Retinal pigment epithelial cell (primary cell): ENCODE data around the gene GFOD1.

Experiments
- DNase-seq: peaks from one replicate; pipeline ENCODE4 v3.0.0-alpha.2; 2010; ENCODE audit warnings: low read depth
- H3K4me3 ChIP-seq: 2 replicates; pipeline ENCODE4 v1.5.1; 2011; ENCODE audit warnings: mild to moderate bottlenecking, low read length, control low read depth, moderate library complexity
- TF ChIP-seq, protein P1 (sequence below): conservative IDR thresholded peaks from 2 replicates; pipeline ENCODE4 v1.5.1; 2011; ENCODE audit warnings: low read depth, low read length, control low read depth, inconsistent platforms

GFOD1 gene

DNA sequence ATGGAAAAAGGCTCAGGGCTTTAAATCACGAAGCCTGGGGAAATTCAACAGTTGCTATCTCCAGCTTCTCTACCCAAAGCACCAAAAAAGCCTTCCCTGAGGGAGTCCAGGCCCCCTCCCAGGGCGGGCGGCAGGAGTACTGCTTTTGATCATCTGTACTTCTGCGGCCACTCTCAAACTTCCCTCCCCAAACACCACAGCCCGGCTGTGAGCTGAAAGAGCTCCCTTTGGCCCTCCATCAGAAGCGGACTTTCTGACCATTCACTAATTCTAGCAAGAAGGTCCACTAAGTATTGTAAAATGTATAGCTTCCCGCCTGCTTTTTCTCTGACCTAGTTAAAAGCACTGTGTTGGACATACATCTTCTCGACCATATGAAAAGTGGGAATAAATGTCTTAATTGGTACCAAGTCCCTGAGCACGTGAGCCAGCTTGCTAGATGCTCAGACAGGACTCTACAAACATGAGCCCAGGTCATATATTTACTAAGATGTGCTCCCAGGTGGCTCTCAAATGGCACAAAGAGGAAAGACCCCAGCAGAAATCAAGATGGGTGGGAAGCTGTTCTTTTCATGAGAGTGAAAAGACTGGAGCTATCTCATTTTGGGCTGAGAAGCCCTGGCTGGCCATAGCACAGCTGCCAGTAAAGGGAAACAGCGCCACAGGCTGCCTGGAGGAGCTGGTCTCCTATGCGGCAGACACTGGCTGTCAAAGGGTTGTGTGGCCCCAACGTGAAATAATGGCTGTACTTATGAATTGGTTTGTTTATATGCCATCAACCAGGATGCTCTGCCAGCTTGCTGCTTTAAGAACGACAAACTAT lies 58.6 kb downstream of the GFOD1 start:
- TF ChIP-seq, protein P1, sequence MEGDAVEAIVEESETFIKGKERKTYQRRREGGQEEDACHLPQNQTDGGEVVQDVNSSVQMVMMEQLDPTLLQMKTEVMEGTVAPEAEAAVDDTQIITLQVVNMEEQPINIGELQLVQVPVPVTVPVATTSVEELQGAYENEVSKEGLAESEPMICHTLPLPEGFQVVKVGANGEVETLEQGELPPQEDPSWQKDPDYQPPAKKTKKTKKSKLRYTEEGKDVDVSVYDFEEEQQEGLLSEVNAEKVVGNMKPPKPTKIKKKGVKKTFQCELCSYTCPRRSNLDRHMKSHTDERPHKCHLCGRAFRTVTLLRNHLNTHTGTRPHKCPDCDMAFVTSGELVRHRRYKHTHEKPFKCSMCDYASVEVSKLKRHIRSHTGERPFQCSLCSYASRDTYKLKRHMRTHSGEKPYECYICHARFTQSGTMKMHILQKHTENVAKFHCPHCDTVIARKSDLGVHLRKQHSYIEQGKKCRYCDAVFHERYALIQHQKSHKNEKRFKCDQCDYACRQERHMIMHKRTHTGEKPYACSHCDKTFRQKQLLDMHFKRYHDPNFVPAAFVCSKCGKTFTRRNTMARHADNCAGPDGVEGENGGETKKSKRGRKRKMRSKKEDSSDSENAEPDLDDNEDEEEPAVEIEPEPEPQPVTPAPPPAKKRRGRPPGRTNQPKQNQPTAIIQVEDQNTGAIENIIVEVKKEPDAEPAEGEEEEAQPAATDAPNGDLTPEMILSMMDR = no peak
- no peak for DNase-seq
- no peak overlapping the region for H3K4me3 ChIP-seq

DNA sequence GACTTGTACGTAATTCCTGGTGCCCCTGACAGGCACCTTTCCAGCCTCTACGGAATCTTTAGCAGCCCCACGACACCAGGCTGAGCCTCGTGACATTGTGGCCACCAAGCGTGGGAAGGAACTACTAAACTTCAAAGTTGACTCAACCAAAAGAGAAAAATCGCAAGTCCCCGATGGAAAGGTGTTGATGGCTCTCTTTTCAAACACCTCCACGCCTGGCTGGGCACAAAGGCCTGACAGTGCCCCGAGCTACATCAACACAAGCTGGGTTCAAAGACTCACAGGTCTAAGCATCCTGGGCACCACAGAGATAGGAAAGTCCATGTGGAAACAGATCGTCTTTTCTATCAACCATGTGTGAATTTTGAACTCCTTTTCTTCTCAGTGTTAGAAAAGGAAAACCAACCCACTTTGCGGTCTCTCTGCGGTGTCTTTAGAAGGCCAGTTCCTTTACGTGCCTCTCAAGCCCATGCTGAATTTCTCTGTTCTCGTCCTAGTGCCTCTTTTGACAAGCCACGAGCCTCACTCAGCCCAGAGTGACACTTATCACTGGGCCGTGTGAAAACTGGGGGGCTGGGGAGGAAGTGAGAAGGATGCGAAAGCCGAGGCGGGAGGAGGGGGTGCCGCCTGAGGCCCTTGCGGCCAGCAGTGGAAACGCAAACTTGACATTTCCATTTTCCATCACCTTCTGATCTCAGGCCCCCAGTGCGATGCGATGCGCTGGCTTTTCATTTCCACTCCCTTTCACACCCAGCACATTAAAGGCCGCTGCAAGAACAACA lies 59.4 kb downstream of the GFOD1 start:
- TF ChIP-seq, protein P1 = no peak
- H3K4me3 ChIP-seq = no peak overlapping the region
- DNase-seq = no peak

DNA sequence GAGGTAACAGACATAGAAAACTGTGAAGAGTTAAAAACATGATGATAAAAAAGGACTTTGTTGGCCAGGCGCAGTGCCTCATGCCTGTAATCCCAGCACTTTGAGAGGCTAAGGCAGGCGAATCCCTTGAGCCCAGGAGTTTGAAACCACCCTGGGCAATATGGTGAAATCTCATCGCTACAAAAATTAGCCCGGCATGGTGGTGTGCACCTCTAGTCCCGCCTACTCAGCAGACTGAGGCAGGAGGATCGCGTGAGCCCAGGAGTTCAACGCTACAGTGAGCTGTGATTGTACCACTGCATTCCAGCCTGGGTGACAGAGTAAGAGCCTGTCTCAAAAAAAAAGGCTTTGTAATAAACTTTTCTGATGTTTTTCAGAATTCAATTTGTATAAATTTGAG lies 60.1 kb downstream of the GFOD1 start:
- no peak for DNase-seq
- TF ChIP-seq, protein P1 = no peak
- H3K4me3 ChIP-seq = no peak overlapping the region

DNA sequence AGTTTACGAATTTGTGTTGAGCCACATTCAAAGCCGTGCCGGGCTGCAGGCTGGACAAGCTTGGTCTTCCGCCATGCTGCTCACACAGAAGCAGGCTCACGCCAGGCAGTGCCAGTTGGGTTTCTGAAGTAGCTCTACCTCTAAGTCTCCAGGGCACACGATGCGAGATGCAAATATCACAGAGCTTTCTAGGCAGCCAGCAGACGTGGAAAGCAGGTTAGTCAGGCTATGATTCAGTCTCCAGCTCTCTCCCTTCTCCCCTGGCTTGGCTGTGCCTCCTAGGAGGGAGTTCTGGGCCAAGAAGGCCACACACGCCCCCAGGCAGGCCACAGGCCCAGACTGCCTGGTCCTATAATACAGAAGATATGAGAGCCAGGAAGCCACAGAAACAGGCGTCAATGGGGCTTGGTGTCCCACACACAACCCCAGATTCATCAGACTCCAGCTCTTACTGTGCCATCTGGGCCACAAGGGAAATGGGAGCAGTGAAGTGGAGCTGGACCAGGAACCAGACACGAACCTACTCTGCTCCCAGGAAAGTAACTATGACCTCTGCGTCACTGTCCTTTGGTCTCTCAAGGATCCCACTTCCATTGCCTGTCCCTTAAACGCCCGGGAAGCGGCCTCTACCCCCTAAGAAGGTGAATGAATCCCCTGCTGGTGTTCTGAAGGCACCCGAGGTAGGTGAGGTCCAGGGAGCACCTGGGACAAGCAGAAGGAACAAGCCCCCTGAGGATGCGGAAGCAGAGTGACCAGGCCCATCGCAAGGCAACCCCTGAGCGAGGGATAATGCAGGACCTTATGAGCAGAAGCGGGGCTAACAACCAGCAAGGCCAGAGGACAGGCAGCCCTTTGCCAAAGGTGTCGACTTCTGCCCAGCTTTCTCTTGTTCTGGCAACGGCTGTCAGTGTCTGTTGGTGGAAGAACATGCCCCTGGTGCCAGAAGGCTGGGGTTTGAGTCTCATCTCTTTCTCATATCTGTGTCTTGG lies 61.2 kb downstream of the GFOD1 start:
- DNase-seq = no peak

DNA sequence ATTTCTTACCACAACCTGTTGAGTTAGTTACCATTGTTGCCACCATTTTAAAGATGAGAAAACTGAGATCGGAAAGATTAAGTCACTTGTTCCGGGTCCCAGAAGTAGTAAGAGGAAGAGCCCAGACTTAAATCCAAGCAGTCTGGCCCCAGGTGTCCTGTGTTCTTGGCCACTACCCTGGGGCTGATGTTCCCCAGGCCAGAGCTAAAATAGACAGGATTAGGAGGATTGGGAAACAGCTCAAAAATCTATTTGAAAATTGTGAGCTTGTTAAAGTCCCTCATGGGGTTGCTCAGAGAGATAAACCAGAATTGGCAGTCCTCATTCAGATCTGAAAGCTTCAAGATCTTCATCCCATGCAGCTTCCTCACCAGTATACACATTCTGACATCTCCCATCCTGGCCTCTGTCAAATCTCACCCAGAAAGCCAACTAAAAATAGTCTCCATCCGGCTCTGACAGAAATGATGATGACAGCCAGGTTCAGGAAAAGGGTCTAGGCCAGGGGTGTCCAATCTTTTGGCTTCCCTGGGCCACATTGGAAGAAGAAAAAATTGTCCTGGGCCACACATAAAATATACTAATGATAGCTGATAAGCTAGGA lies 62.0 kb downstream of the GFOD1 start:
- DNase-seq = no peak
- TF ChIP-seq, protein P1 = no peak
- H3K4me3 ChIP-seq = no peak overlapping the region

More for the DNA sequence above, 61.2 kb downstream of the GFOD1 start:
- TF ChIP-seq, protein P1 = no peak
- H3K4me3 ChIP-seq = no peak overlapping the region

DNA sequence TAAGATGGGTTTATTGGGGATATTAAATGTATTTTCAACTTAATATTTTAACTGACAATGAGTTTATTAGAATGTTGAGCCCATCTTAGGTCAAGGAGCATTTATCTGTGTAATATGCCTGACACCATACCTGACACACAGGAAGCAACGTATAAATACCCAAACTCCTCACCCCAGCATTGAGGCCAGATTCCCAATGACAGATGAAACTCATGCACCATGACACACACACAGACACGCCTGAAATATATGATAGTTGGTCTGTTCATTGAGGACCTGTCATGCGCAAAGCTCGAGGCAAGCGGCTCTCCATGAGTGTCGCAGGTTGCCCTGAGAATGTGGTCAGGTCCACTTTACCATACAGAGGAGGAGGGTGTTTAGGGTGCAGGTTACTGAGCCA lies 64.1 kb downstream of the GFOD1 start:
- TF ChIP-seq, protein P1 = no peak
- DNase-seq = no peak
- no peak overlapping the region for H3K4me3 ChIP-seq
